Psoas muscle (tissue), 8 donors: Measurements from ENCODE around the gene DMAC2L. TPM values are rescaled to one million over a fixed set of nuclear protein-coding genes. Genes with fewer than 3 reads are reported as not detected.
"Not testable (repeated sequence)": the region's sequence is repeated elsewhere in the genome, so short reads cannot be mapped to it uniquely, and the experiment has no call there.

Experiments used
- ATAC-seq, 4 donors: fragments of 200-7000 bp; cut with Tn5 transposase; one replicate each; pipeline ENCODE4 v1.9.1; 2020; ENCODE audit warnings: moderate library complexity in 3 of 4, mild to moderate bottlenecking in 2 of 4
- DNase-seq, 2 donors: peaks; one replicate each; pipeline ENCODE4 v3.0.0-alpha.2; 2020
- H3K27ac ChIP-seq: fragments of 200-600 bp; one replicate; pipeline ENCODE4 v1.8.0; 2022
- H3K27me3 ChIP-seq, 3 donors: fragments of 200-600 bp in 1 of 3; one replicate each; pipeline versions ENCODE4 v1.6.1 to v1.8.0; 2013 to 2022; ENCODE audit warnings: low read length in 2 of 3, mild to moderate bottlenecking in 2 of 3, moderate library complexity in 1 of 3; ENCODE audit not compliant: insufficient read depth in 3 of 3
- H3K36me3 ChIP-seq, 2 donors: fragments of 200-600 bp in 1 of 2; one replicate each; pipeline versions ENCODE4 v1.6.1 to v1.8.0; 2013 to 2022; ENCODE audit warnings: low read depth in 1 of 2, mild to moderate bottlenecking in 1 of 2, moderate library complexity in 1 of 2; ENCODE audit not compliant: insufficient read depth in 1 of 2
- H3K4me1 ChIP-seq: fragments of 200-600 bp; one replicate; pipeline ENCODE4 v1.8.0; 2022
- H3K4me3 ChIP-seq: fragments of 200-600 bp; one replicate; pipeline ENCODE4 v1.8.0; 2022; ENCODE audit warnings: mild to moderate bottlenecking
- H3K9me3 ChIP-seq: fragments of 200-600 bp; one replicate; pipeline ENCODE4 v1.8.0; 2022
- WGBS, 3 donors: extraction: QIAGEN DNeasy Blood & Tissue Kit; methylation state at CpG; one replicate each; pipeline versions ENCODE4 v1.1.6 to v1.1.7; 2013; 5-methylcytosine and 5-hydroxymethylcytosine counted together
- intact Hi-C, 2 donors: fragments of 100-400 bp; cut with DNase I; formaldehyde crosslinking; loops; one replicate each; pipeline versions ENCODE4 v1.11.0 to v1.14.2; 2022
- polyA plus RNA-seq, 3 donors: library from polyadenylated mRNA; stranded (reverse); fragments of 200-250 nt; gene quantifications; one replicate each; pipeline ENCODE4 v1.2.3, GENCODE V29; 2013
- total RNA-seq, 4 donors: library from RNA; stranded (reverse); fragmentation: NEBNext Ultra II Directional in 2 of 4; extraction: Animal tissue kit (Norgen Biotek cat#: 25700) in 2 of 4; gene quantifications; one replicate each; pipeline versions ENCODE4 v1.2.1 to v1.2.4, GENCODE V29; 2021 to 2023
- TF ChIP-seq, protein P1 (sequence below): fragments of 200-600 bp; IDR thresholded peaks from one replicate; pipeline ENCODE4 v1.8.0; 2022; ENCODE audit warnings: antibody characterized with exemption
- donor health status: healthy with polysubstance abuse.
- donor health status: DM: no; HTN: no; CAD: no; lungs with moderate emphysema.
- donor health status: Bipolar disorder and iron deficiency.
- donor health status: healthy.
- donor health status: DM: yes; HTN: yes; CAD: no.
- donor health status: DM: no; HTN: no; CAD: no.
- donor health status: DM: no; HTN: no; CAD: no.
- donor health status: DM: yes; HTN: yes; CAD: no.

The DMAC2L gene
- total and polyA plus RNA-seq, 7 donors, result 21.7 to 43.5 (median 32.7) TPM

GRCh38 chr14:50357753-50358395 lies 45.8 kb downstream of the DMAC2L start:
- TF ChIP-seq, protein P1, sequence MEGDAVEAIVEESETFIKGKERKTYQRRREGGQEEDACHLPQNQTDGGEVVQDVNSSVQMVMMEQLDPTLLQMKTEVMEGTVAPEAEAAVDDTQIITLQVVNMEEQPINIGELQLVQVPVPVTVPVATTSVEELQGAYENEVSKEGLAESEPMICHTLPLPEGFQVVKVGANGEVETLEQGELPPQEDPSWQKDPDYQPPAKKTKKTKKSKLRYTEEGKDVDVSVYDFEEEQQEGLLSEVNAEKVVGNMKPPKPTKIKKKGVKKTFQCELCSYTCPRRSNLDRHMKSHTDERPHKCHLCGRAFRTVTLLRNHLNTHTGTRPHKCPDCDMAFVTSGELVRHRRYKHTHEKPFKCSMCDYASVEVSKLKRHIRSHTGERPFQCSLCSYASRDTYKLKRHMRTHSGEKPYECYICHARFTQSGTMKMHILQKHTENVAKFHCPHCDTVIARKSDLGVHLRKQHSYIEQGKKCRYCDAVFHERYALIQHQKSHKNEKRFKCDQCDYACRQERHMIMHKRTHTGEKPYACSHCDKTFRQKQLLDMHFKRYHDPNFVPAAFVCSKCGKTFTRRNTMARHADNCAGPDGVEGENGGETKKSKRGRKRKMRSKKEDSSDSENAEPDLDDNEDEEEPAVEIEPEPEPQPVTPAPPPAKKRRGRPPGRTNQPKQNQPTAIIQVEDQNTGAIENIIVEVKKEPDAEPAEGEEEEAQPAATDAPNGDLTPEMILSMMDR, result no peak
- WGBS, 3 donors, result 73 to 83% (median 82%) methylated on average over 4 of the region's 4 CpGs
- intact Hi-C loops, result no loop called here

DNA sequence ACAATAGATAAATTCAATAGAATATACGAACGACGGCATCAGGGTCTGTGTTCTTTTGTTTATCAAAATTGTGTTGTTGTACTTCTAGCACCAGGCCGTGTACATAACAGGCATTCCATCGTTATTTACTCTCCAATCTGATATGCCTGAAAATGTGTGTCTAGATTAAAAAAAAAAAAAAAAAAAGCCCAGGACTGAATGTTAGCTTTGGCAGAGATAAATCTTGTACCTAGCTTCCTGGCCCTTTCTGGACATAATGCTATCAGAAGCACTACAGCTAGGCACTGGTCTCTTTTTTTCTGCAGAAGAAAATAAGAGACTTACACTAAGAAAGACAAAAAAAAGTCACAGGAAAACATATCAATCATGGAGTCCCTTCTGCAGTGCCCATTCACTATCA lies 47.5 kb downstream of the DMAC2L start:
- TF ChIP-seq, protein P1, result no peak
- Histone ChIP-seq H3K36me3 (no peaks in the 10 kb centered on the region), H3K27ac (no peak overlapping the region), H3K9me3 (no peaks in the 10 kb centered on the region), H3K27me3 (no peaks in the 10 kb centered on the region), H3K4me1 (no peaks in the 10 kb centered on the region), H3K4me3 (no peak overlapping the region)
- DNase-seq, result no peak
- ATAC-seq, result no peak
- 88 to 95% (median 92%) methylated on average over 5 of the region's 5 CpGs for WGBS, 3 donors
- intact Hi-C loops, result no loop called here

More at GRCh38 chr14:50357753-50358395, 45.8 kb downstream of the DMAC2L start:
- Histone ChIP-seq H3K4me3 (no peak overlapping the region), H3K36me3 (no peaks in the 10 kb centered on the region), H3K4me1 (no peaks in the 10 kb centered on the region), H3K9me3 (no peaks in the 10 kb centered on the region), H3K27me3 (no peaks in the 10 kb centered on the region), H3K27ac (no peak overlapping the region)
- no peak for DNase-seq
- no peak for ATAC-seq

DNA sequence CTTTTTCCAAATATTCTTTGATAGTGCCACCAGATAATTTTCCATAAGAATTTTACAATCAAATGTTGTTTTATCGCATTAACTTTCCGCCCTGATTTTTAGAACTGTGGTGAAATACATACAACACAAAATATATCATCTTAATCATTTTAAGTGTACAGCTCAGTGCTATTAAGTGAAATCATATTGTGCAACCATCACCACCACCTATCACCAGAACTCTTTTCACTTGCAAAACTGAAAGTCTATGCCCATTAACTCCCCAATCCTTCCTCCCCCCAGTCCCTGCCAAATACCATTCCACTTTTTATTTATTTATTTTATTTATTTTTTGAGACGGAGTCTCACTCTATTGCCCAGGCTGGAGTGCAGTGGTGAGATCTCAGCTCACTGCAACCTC lies 48.0 kb downstream of the DMAC2L start:
- H3K27me3 ChIP-seq, result no peaks in the 10 kb centered on the region
- ATAC-seq, result no peak
- DNase-seq, result no peak
- TF ChIP-seq, protein P1, result no peak
- H3K4me1 ChIP-seq, result no peaks in the 10 kb centered on the region
- no peaks in the 10 kb centered on the region for H3K36me3 ChIP-seq
- 94 to 96% (median 95%) methylated on average over 3 of the region's 3 CpGs for WGBS, 3 donors
- H3K4me3 ChIP-seq, result no peak overlapping the region
- intact Hi-C loops, result no loop called here
- H3K9me3 ChIP-seq, result no peaks in the 10 kb centered on the region
- H3K27ac ChIP-seq, result no peak overlapping the region

- intact Hi-C loops, result no loop called here
- no peak for ATAC-seq
- Histone ChIP-seq H3K4me1 (no peaks in the 10 kb centered on the region), H3K9me3 (no peaks in the 10 kb centered on the region), H3K4me3 (no peak overlapping the region), H3K27me3 (no peaks in the 10 kb centered on the region), H3K27ac (no peak overlapping the region), H3K36me3 (no peaks in the 10 kb centered on the region)
- WGBS, 3 donors, result 92 to 97% (median 94%) methylated on average over 2 of the region's 2 CpGs
- no peak for DNase-seq
- TF ChIP-seq, protein P1, result no peak
Observed at GRCh38 chr14:50360851-50361250, 48.7 kb downstream of the DMAC2L start.

- H3K9me3 ChIP-seq, H3K4me1 ChIP-seq, H3K27me3 ChIP-seq, ATAC-seq, H3K36me3 ChIP-seq, H3K27ac ChIP-seq, H3K4me3 ChIP-seq, intact Hi-C loops, DNase-seq: not testable (repeated sequence)
- WGBS, 3 donors, result 96 to 97% (median 97%) methylated on average over 29 to 36 of the region's 36 CpGs
Observed at GRCh38 chr14:50361473-50362403, 49.6 kb downstream of the DMAC2L start.
